ENCODE measurements around the gene CNIH3. TPM values are rescaled to one million over a fixed set of nuclear protein-coding genes. Genes with fewer than 3 reads are reported as not detected.

CNIH3 gene
- total and polyA plus RNA-seq, 10 of the 15 experiments (the other 5 are each of a cell fraction or from before 2014, with no cell fraction given): 0.77 to 5.8 (median 1.8) TPM

- TF ChIP-seq CREB1 (IDR thresholded peaks at IDR 0.05; ENCODE audit: low read depth): no peak
- no peak for TF ChIP-seq SMAD5 (IDR thresholded peaks at IDR 0.05; ENCODE audit: low read depth)
- TF ChIP-seq NFYB (IDR thresholded peaks at IDR 0.05; ENCODE audit: insufficient read depth, low read depth, low read length): no peak
- no peak for TF ChIP-seq CHD4 (IDR thresholded peaks at IDR 0.05)
- no peak for TF ChIP-seq PAX8 (IDR thresholded peaks at IDR 0.05)
- TF ChIP-seq MTA2 (IDR thresholded peaks at IDR 0.05; ENCODE audit: low read depth): no peak
- no peak for TF ChIP-seq MTA3 (IDR thresholded peaks at IDR 0.05; ENCODE audit: borderline replicate concordance, low read length)
- no peak for TF ChIP-seq WRNIP1 (IDR thresholded peaks at IDR 0.05; ENCODE audit: borderline replicate concordance, low read depth, low read length)
These were observed 62.1 kb downstream of the CNIH3 start (continued) for GRCh38 chr1:224678168-224678567.

- no peaks in the 10 kb centered on the region for H3K9me3 ChIP-seq (replicated peaks; ENCODE audit: control insufficient read depth, insufficient read depth, low read length)
- in situ Hi-C loops (cut with MboI) (no loop called here), intact Hi-C loops (cut with micrococcal nuclease; ENCODE audit: unreplicated experiment) (no loop called here)
- H3K4me1 ChIP-seq (ENCODE audit: control insufficient read depth, insufficient read depth, low read length): peaks cover 3% of the 10 kb centered on the region; the same call in 1 of the 2 replicates
- H3K27ac ChIP-seq (ENCODE audit: control insufficient read depth, insufficient read depth): no peak overlapping the region
- no peak overlapping the region for H3K9ac ChIP-seq (ENCODE audit: control insufficient read depth, insufficient read depth, low read length)
- no peak for TF ChIP-seq BACH1 (IDR thresholded peaks at IDR 0.05; ENCODE audit: borderline replicate concordance)
- TF ChIP-seq, protein P1, sequence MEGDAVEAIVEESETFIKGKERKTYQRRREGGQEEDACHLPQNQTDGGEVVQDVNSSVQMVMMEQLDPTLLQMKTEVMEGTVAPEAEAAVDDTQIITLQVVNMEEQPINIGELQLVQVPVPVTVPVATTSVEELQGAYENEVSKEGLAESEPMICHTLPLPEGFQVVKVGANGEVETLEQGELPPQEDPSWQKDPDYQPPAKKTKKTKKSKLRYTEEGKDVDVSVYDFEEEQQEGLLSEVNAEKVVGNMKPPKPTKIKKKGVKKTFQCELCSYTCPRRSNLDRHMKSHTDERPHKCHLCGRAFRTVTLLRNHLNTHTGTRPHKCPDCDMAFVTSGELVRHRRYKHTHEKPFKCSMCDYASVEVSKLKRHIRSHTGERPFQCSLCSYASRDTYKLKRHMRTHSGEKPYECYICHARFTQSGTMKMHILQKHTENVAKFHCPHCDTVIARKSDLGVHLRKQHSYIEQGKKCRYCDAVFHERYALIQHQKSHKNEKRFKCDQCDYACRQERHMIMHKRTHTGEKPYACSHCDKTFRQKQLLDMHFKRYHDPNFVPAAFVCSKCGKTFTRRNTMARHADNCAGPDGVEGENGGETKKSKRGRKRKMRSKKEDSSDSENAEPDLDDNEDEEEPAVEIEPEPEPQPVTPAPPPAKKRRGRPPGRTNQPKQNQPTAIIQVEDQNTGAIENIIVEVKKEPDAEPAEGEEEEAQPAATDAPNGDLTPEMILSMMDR (IDR thresholded peaks at IDR 0.05 in 2 of 3, conservative IDR thresholded peaks at IDR 0.05 in 1 of 3; ENCODE audit: control insufficient read depth in 2 of 3, extremely low read depth in 1 of 3, insufficient read depth in 1 of 3, low read depth in 3 of 3, low read length in 3 of 3): no peak
- TF ChIP-seq LARP7 (IDR thresholded peaks at IDR 0.05): no peak
- TF ChIP-seq NR2F1 (conservative IDR thresholded peaks at IDR 0.05): no peak
- TF ChIP-seq SMC3 (IDR thresholded peaks at IDR 0.05; ENCODE audit: borderline replicate concordance, low read length): no peak
- WGBS (ENCODE audit: insufficient coverage, insufficient replicate concordance, low lambda C conversion rate, missing lambda C conversion rate): 45% methylated on average over 2 of the region's 2 CpGs
- no TSS peak for BruUV-seq (replicated peaks)
- H3K79me2 ChIP-seq (ENCODE audit: control insufficient read depth, insufficient read depth, low read length): no peaks in the 10 kb centered on the region
- no peak overlapping the region for H2AFZ ChIP-seq (ENCODE audit: control insufficient read depth, low read depth, low read length)
- H3K4me3 ChIP-seq: no peak overlapping the region
- H3K4me2 ChIP-seq (ENCODE audit: control insufficient read depth, insufficient read depth): no peak overlapping the region
- no peak for ATAC-seq
- no peaks in the 10 kb centered on the region for H3K36me3 ChIP-seq (ENCODE audit: control insufficient read depth in 2 of 2, insufficient read depth in 2 of 2, low read length in 1 of 2)
- RAD21 ChIA-PET (ENCODE audit: unreplicated experiment): no interaction called here
- no peaks in the 10 kb centered on the region for H4K20me1 ChIP-seq (ENCODE audit: control insufficient read depth, insufficient read depth)
- FAIRE-seq: no peak
- SMC1A ChIA-PET (ENCODE audit: uncharacterized antibody, unreplicated experiment): interaction anchor here (1.4 to 4.8 kb wide), 4 partner anchors 9 to 173 kb away, joined by 3 to 37 read pairs (median 4); no protein-coding TSS in a partner anchor
- no peak for DNase-seq (ENCODE audit: low read depth, low spot score)
- no peaks in the 10 kb centered on the region; a peak in 1 of 4 replicates for H3K27me3 ChIP-seq (replicated peaks in 1 of 2; ENCODE audit: control insufficient read depth in 2 of 2, insufficient read depth in 2 of 2, low read length in 1 of 2)
- POLR2A ChIA-PET: no interaction called here
- CTCF ChIA-PET: interaction anchor here (1.0 to 9.7 kb wide), 5 partner anchors 12 to 243 kb away, joined by 3 to 85 read pairs (median 4); no protein-coding TSS in a partner anchor
These were observed 63.5 kb downstream of the CNIH3 start for GRCh38 chr1:224679606-224680005.

Measured in GM12878 (cell line).